ENCODE measurements around the gene MYH14. TPM values are rescaled to one million over a fixed set of nuclear protein-coding genes. Genes with fewer than 3 reads are reported as not detected.

Gene MYH14
- total RNA-seq, 2 donors from 2014 or later: 27.0 to 31.5 TPM

GRCh38 chr19:50204811-50205675 lies 1.6 kb downstream of the MYH14 start:
- H3K4me3 ChIP-seq: peak overlapping the region; percentile 20 to 34
- TF ChIP-seq POLR2AphosphoS5 (IDR thresholded peaks at IDR 0.05): peak; percentile 79
- TF ChIP-seq POLR2A (IDR thresholded peaks at IDR 0.05): peak; percentile 79
- TF ChIP-seq CTCF (IDR thresholded peaks at IDR 0.05): no peak
- no peaks in the 10 kb centered on the region for H3K9me3 ChIP-seq
- WGBS: 11% methylated on average over 34 of the region's 49 CpGs
- H3K4me1 ChIP-seq (replicated peaks): no peaks in the 10 kb centered on the region
- intact Hi-C loops (cut with DNase I): no loop called here
- H3K27me3 ChIP-seq (replicated peaks; ENCODE audit: insufficient read depth): no peaks in the 10 kb centered on the region
- DNase-seq (ENCODE audit: low spot score): peak; percentile 83
- no peaks in the 10 kb centered on the region for H3K36me3 ChIP-seq
- peak overlapping the region; percentile 69 to 72 for H3K27ac ChIP-seq

DNA sequence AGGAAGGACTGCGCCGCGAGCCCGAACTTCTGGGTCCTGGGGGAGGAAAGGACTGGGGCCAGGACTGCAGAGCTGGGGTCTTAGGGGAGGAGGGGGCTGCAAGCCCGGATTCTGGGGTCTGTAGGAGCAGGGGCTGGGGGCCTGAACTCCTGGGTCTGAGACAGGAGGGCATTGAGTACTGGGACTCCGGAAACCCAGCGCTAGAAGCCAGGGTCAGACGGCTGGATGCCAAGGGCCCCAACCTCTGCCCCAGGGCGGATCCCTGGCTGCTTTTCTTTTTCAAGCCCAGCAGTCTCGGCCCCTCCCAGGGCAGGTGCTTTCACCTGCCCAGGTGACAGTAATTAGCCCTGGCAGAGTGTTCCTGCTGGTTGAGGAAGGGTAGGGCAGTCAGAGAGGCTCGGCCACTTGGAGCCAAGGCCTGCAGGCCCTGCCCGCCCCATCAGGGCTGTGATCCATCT lies 2.3 kb downstream of the MYH14 start:
- peak overlapping the region; percentile 20 to 34 for H3K4me3 ChIP-seq
- no peaks in the 10 kb centered on the region for H3K36me3 ChIP-seq
- no peaks in the 10 kb centered on the region for H3K27me3 ChIP-seq (replicated peaks; ENCODE audit: insufficient read depth)
- peak; percentile 75 for TF ChIP-seq POLR2A (IDR thresholded peaks at IDR 0.05)
- no peak for TF ChIP-seq POLR2AphosphoS5 (IDR thresholded peaks at IDR 0.05)
- TF ChIP-seq CTCF (IDR thresholded peaks at IDR 0.05): peak in 2 of 4 experiments; percentile 31 to 49
- peak overlapping the region; percentile 69 to 72 for H3K27ac ChIP-seq
- intact Hi-C loops (cut with DNase I): no loop called here
- DNase-seq (ENCODE audit: low spot score): peak; percentile 34
- no peaks in the 10 kb centered on the region for H3K9me3 ChIP-seq
- 21% methylated on average over 12 of the region's 12 CpGs for WGBS
- H3K4me1 ChIP-seq (replicated peaks): no peaks in the 10 kb centered on the region

- Histone ChIP-seq H3K36me3 (no peaks in the 10 kb centered on the region), H3K27me3 (replicated peaks; ENCODE audit: insufficient read depth) (no peaks in the 10 kb centered on the region), H3K9me3 (no peaks in the 10 kb centered on the region), H3K27ac (peak overlapping the region; percentile 69 to 72), H3K4me1 (replicated peaks) (no peaks in the 10 kb centered on the region), H3K4me3 (no peak overlapping the region)
- no peak for DNase-seq (ENCODE audit: low spot score)
- 86% methylated on average over 6 of the region's 6 CpGs for whole genome bisulfite sequencing
- intact Hi-C loops (cut with DNase I): no loop called here
- TF ChIP-seq POLR2AphosphoS5 (IDR thresholded peaks at IDR 0.05) (no peak), POLR2A (IDR thresholded peaks at IDR 0.05) (no peak), CTCF (IDR thresholded peaks at IDR 0.05) (no peak)
These were observed 2.8 kb downstream of the MYH14 start for GRCh38 chr19:50206191-50206590.

DNA sequence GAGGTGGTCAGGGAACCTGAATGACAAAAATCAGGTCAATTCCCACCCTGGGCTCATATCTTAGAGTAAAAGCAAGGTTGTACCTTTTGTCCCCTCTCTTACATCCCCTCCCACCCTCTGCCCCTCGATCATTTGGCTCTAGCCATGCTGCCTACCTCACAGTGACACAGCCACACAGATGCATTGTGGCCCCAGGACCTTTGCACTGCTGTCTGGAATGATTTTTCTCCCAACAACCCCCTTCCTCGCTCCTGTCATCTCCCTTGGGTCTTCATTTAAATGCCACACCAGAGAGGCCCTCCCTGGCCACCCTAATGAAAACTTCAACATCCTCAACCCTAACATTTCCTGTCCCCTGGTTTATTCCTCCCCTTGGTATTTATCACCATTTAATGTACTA lies 4.3 kb downstream of the MYH14 start:
- 93% methylated on average over 2 of the region's 2 CpGs for WGBS
- TF ChIP-seq POLR2A (IDR thresholded peaks at IDR 0.05) (no peak), CTCF (IDR thresholded peaks at IDR 0.05) (no peak), POLR2AphosphoS5 (IDR thresholded peaks at IDR 0.05) (no peak)
- Histone ChIP-seq H3K36me3 (no peaks in the 10 kb centered on the region), H3K4me1 (replicated peaks) (no peaks in the 10 kb centered on the region), H3K4me3 (no peak overlapping the region), H3K9me3 (no peaks in the 10 kb centered on the region), H3K27ac (no peak overlapping the region), H3K27me3 (replicated peaks; ENCODE audit: insufficient read depth) (no peaks in the 10 kb centered on the region)
- no peak for DNase-seq (ENCODE audit: low spot score)
- intact Hi-C loops (cut with DNase I): no loop called here

DNA sequence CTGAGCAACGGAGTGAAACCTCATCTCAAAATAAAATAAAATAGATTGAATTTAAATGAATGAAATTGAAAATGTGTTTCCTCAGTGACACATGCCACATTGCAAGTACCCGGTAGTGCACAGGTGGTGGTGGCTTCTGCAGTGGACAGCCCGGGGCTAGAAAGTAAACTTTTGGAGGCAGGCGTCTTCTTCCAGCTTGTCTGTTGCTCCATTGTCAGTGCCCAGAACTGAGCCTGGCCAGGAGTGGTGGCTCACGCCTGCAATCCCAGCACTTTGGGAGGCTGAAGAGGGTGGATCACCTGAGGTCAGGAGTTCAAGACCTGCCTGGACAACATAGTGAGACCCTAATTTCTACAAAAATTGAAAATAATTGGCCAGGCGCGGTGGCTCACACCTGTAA lies 5.7 kb downstream of the MYH14 start:
- no peak for TF ChIP-seq POLR2AphosphoS5 (IDR thresholded peaks at IDR 0.05)
- TF ChIP-seq CTCF (IDR thresholded peaks at IDR 0.05): no peak
- TF ChIP-seq POLR2A (IDR thresholded peaks at IDR 0.05): no peak
- DNase-seq (ENCODE audit: low spot score): no peak
- Histone ChIP-seq H3K4me1 (replicated peaks) (no peaks in the 10 kb centered on the region), H3K9me3 (no peaks in the 10 kb centered on the region), H3K27ac (no peak overlapping the region), H3K27me3 (replicated peaks; ENCODE audit: insufficient read depth) (no peaks in the 10 kb centered on the region), H3K4me3 (no peak overlapping the region), H3K36me3 (no peaks in the 10 kb centered on the region)
- WGBS: 90% methylated on average over 7 of the region's 7 CpGs
- intact Hi-C loops (cut with DNase I): no loop called here
